ENCODE measurements around the gene HSP90AB1.

HSP90AB1 gene

DNA sequence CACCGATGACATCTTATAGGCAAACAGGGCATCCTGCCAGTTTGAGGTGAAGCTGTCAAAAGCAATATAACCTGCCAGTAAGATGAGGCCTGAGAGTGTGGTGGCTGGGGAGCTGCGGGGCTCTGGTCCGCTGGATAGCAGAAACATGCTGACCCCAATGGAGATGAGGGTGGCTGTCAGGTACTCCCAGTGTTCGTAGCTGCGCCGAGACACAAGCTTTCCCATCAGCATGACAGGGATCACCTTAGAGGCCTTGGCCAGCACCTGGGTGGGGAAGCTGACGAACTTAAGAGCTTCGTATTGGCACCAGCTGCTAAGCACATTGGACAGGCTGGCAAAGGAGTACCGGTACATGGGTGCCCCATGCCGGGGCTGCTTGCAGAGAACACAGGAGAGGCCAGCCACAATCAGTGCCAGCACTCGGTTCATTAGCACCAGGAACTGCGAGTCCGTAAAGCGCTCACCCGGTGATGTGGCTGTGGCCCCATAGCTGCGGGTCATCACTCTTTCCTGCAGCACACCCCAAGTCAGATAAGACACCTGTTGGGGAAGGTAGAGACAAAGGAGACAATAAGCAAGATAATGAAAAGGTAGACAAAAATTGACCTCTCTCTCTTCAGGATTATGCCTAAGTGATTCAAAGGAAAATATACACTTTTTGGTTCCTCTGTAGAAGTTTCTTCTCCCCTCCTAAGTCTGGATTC lies 8.4 kb downstream of the HSP90AB1 start:
- H3K9me3 Mint-ChIP-seq: no peaks in the 10 kb centered on the region
- H3K4me1 Mint-ChIP-seq: peaks cover 80% of the 10 kb centered on the region
- H3K36me3 Mint-ChIP-seq: peaks cover 98% of the 10 kb centered on the region
- ATAC-seq (peak; percentile 1), DNase-seq (ENCODE audit: low spot score in 2 of 2) (no peak)
- peak overlapping the region; percentile 100 for H3K27ac Mint-ChIP-seq
- H3K4me3 Mint-ChIP-seq: peak overlapping the region; percentile 88

DNA sequence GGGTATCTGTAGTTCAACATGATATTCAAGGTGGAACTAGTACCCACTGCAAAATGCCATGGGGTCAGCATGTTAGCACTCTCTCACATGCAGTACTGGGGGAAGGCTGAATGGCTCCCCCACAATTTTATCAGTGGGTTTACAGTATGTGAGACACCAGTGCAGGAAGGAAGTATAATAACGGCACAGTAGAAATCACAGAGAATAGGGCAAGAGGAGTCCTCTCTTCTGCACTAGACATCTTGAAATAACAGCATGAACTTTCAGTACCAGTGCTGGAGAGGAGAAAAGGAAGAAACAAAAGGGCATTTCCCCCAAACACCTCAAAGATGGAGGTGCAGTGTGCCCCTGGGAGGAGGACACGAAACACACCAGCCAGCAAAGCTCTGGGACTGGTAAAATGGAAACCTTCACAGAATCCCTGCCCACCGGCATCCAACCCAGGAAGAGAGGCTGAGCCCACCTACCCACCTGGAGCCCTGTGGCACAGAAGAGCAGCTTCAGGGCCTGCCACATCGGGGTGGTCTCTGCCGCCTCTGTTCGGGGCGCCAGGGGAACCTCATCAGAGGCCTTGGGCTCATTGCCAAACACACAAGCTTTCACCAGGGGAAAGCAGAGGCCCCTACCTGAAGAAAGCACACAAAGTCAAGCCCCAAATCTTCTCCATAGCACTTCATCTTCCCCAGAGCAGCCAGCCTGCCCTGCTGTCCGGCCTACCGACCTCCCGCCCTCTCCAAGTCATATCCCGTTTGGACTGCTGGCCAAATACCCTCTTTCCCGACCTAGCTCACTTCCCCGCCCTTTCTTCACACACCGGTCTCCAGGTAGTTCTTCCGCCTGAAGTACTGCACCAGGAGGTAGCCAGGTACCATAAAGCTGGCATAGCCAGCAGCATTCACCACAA lies 9.2 kb downstream of the HSP90AB1 start:
- DNase-seq (ENCODE audit: low spot score in 2 of 2) (peak in 1 of 2 donors; percentile 68), ATAC-seq (peak; percentile 6)
- Mint-ChIP-seq H3K36me3 (peaks cover 98% of the 10 kb centered on the region), H3K4me3 (peak overlapping the region; percentile 88), H3K27ac (peak overlapping the region; percentile 100), H3K4me1 (peaks cover 78% of the 10 kb centered on the region), H3K9me3 (no peaks in the 10 kb centered on the region)

DNA sequence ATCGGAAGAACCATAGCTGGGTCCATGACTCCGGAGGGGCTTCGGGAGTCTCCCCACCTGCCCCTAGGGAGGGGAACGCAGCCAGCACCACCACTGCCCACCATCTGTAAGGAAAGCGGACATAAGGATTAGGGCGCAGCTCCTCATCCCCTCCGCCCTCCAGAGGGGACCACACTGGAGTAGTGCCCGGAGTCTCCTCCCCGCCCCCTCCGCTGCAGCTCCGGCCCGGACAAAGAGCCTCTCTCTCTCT lies 9.8 kb downstream of the HSP90AB1 start:
- H3K4me3 Mint-ChIP-seq: peak overlapping the region; percentile 88
- H3K9me3 Mint-ChIP-seq: no peaks in the 10 kb centered on the region
- ATAC-seq (peak; percentile 33), DNase-seq (ENCODE audit: low spot score in 2 of 2) (no peak)
- peaks cover 98% of the 10 kb centered on the region for H3K36me3 Mint-ChIP-seq
- peaks cover 81% of the 10 kb centered on the region for H3K4me1 Mint-ChIP-seq
- peak overlapping the region; percentile 100 for H3K27ac Mint-ChIP-seq

DNA sequence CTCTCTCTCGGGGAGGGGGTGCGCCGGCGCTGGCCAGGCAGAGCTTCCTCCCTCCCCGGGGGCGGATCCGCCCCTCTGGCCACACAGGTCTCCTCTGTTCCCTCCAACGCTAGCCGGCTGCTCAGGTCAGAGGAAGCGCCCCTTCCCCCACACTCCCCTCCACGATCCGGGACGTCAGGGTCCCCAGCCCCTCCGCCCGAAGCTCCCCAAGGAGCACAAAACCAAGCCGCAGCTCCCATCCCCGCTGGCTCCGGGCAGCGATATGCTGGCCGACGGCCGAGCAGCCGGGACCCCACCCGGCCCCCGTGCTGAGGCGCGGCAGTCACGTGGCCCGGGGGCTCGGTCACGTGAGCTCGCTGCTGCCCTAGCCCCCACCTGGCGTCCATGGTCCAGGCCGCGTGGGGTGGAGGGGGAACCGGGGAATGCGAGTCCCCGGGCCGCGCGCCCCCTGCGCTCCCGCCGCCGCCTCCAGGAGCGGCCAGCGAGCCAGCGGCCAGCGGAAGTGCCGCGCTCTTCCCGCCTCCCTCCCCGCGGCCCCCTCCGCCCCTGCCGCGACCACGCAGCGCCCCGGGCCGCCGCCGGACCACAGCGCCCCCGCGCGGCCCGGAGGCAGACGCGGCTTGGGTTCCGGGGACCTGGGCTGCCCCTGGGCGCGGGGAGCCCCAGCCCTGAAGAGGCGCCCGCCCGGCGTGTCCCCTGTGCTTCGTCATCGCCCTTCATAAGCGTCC lies 10.3 kb downstream of the HSP90AB1 start, which contains the start of gene SLC35B2:
SLC35B2 (minus strand) TSS at position 504 of the 728 bp plus-strand sequence; CDS start at position 386, 118 bp downstream.
- DNase-seq (ENCODE audit: low spot score in 2 of 2): peak; percentile 69 to 85
- Mint-ChIP-seq H3K4me1 (peaks cover 81% of the 10 kb centered on the region), H3K36me3 (peaks cover 98% of the 10 kb centered on the region), H3K27ac (peak within 1 kb of the TSS; percentile 100), H3K9me3 (no peaks in the 10 kb centered on the region), H3K4me3 (peak within 1 kb of the TSS; percentile 88)
- ATAC-seq: peak; percentile 78

DNA sequence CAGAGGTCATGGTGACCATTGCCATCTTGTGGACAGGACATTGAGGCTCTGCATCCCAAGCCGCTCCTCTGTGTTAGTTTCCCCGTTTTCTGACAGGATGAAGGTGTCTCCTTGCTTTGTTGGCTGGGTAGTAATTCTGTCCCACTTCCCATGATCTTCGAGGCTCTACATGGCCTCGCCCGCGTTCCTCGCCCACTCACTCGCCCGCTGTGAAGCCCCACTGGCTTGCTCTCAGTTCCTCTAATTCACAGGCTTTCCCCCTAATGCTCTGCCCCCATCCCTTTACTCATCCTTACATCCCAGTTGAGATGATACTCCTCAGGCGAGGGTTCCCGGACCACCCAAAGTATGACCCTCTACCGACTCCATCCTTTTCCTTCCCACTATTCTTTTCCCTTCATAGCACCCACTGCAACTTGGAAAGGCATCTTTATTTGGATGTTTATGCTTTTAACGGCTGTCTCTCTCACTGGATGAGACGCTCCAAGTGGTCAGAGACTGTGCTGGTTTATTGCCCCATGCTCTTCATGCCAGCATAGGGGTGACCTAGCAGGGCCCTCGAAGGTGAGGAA lies 10.9 kb downstream of the HSP90AB1 start:
- Mint-ChIP-seq H3K4me3 (peak overlapping the region; percentile 88), H3K9me3 (no peaks in the 10 kb centered on the region), H3K27ac (peak overlapping the region; percentile 100), H3K36me3 (peaks cover 98% of the 10 kb centered on the region), H3K4me1 (peaks cover 81% of the 10 kb centered on the region)
- DNase-seq (ENCODE audit: low spot score in 2 of 2): no peak
- peak; percentile 3 for ATAC-seq

DNA sequence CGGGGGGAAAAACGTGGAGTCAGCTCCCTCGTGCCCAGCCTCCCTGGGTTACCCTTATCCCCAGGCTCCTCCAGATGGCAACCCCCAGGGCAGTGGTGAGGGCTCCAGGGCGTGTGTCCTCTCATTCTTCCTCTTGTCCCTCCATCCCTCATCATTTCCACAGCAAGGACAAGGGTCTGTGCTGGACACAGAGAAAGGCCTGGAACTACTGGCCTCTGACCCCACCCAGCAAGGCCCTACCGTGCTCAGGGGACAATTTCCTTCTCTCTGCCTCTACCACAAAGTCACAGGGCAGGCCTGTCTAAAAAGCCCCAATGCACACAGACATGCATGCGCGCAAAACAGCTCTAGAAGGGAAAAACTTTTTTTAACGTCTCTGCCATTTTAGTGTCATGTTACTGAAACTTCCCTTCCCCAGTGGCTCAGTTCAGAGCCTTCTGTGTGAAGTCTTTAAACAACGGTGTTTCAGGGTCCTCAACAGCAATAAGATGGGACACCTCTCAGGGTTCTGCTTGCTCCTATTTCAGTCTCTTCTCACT lies 11.5 kb downstream of the HSP90AB1 start:
- H3K4me3 Mint-ChIP-seq: peak overlapping the region; percentile 88
- H3K27ac Mint-ChIP-seq: peak overlapping the region; percentile 100
- ATAC-seq: no peak
- peaks cover 93% of the 10 kb centered on the region for H3K36me3 Mint-ChIP-seq
- H3K4me1 Mint-ChIP-seq: peaks cover 81% of the 10 kb centered on the region
- no peaks in the 10 kb centered on the region for H3K9me3 Mint-ChIP-seq
- no peak for DNase-seq (ENCODE audit: low spot score in 2 of 2)

DNA sequence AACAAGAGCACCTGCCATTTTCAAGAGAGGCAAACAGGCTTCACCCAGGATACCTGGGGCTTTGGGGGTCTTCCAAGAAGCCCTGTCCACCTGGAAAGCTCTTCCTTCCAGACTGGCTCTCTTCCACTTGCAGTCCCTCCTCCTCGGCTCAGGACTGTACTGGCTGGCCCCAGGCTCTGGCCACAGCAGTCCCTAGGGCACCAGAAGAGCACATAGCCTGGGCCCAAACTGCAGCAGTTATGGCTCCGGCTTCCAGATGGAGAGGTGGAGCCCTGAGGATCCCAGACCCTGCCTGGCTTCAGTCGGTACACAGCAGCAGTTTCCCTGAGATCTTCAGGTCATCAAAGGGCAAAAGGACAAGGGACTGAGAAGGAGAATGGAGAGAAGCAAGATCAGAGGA lies 12.0 kb downstream of the HSP90AB1 start:
- H3K27ac Mint-ChIP-seq: peak overlapping the region; percentile 100
- DNase-seq (ENCODE audit: low spot score in 2 of 2) (no peak), ATAC-seq (no peak)
- peaks cover 88% of the 10 kb centered on the region for H3K36me3 Mint-ChIP-seq
- no peaks in the 10 kb centered on the region for H3K9me3 Mint-ChIP-seq
- H3K4me1 Mint-ChIP-seq: peaks cover 81% of the 10 kb centered on the region
- H3K4me3 Mint-ChIP-seq: peak overlapping the region; percentile 88

DNA sequence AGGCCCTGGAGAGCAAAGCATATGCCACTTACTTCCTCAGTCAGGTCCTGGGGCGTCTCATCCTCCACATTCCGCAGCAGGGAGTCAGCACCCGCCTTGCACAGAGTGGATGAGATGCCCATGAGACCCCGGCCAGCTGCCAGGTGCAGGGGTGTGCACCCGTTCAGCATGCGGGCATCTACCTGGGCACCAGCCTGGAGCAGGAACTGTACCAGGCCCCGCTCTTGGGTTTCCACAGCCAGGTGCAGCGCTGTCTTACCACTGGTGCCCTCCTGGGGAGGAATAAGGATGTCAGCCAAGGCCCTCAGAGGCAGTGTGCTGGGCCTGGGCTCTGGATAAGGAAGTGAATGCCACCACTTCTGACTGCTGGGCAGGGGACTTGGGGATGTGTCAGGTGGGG lies 13.1 kb downstream of the HSP90AB1 start:
- Mint-ChIP-seq H3K4me1 (peaks cover 79% of the 10 kb centered on the region), H3K4me3 (no peak overlapping the region), H3K9me3 (no peaks in the 10 kb centered on the region), H3K36me3 (peaks cover 83% of the 10 kb centered on the region), H3K27ac (peak overlapping the region; percentile 40)
- ATAC-seq (no peak), DNase-seq (ENCODE audit: low spot score in 2 of 2) (no peak)

DNA sequence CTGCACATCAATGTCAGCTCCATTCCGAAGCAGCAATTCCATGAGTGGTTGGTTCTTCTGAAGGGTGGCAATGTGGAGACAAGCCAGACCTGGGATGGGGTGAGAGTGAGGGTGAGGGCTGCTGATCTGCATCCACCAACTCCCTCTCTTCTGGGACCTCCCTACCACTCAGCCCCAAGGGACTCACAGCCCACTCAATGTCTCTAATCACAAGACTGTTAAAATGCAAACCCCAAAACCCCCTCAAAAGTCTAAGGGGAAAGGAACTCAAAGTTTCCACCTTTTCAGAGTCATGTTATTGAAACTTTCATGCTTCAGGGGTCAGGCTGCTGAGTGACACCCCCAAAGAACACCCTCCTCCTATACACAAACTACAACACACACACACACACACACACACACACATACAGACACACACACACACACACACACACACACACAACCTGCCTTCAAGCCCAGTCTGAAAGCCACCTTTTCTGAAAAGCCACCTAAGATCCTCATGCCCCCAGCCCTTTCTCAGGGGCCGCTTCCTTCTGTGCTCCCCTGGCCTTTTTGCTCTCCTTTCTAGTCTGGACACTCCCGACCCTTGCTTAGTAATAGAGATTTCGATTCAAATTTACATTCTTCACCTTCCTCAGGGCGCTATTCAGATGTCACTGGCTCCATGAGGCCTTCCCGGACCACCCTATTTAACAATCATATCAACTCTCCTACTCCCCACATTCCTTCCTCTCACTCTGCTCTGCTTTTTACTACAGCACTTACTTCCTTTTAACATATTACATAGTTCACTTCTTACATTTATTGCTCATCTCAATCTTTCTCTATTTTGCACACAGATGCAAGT lies 13.8 kb downstream of the HSP90AB1 start:
- ATAC-seq: no peak
- Mint-ChIP-seq H3K4me3 (peak overlapping the region; percentile 1), H3K9me3 (no peaks in the 10 kb centered on the region), H3K27ac (peak overlapping the region; percentile 40), H3K36me3 (peaks cover 80% of the 10 kb centered on the region), H3K4me1 (peaks cover 72% of the 10 kb centered on the region)
- no peak for DNase-seq (ENCODE audit: low spot score in 2 of 2)

DNA sequence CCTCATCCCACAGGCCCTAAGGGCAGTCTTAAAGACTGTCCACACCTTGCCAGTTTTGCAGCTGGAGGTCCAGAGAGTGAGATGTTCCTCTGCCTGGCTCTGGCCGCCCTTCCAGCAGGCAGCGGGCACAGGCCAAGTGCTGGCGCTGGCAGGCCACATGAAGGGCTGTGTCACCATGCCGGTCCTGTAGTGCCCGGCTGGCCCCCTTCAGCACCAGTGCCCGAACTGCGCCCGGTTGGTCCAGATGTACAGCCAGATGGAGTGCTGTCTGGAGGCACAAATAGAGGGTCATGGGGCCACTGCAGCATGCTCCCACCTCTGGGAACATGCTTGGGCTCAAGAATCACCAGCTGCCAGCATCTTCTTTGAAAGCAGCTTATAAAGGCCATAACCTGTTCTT lies 14.7 kb downstream of the HSP90AB1 start:
- Mint-ChIP-seq H3K4me1 (peaks cover 70% of the 10 kb centered on the region), H3K4me3 (peak overlapping the region; percentile 98), H3K36me3 (peaks cover 79% of the 10 kb centered on the region), H3K9me3 (no peaks in the 10 kb centered on the region), H3K27ac (peak overlapping the region; percentile 98)
- no peak for DNase-seq (ENCODE audit: low spot score in 2 of 2)
- ATAC-seq: no peak

DNA sequence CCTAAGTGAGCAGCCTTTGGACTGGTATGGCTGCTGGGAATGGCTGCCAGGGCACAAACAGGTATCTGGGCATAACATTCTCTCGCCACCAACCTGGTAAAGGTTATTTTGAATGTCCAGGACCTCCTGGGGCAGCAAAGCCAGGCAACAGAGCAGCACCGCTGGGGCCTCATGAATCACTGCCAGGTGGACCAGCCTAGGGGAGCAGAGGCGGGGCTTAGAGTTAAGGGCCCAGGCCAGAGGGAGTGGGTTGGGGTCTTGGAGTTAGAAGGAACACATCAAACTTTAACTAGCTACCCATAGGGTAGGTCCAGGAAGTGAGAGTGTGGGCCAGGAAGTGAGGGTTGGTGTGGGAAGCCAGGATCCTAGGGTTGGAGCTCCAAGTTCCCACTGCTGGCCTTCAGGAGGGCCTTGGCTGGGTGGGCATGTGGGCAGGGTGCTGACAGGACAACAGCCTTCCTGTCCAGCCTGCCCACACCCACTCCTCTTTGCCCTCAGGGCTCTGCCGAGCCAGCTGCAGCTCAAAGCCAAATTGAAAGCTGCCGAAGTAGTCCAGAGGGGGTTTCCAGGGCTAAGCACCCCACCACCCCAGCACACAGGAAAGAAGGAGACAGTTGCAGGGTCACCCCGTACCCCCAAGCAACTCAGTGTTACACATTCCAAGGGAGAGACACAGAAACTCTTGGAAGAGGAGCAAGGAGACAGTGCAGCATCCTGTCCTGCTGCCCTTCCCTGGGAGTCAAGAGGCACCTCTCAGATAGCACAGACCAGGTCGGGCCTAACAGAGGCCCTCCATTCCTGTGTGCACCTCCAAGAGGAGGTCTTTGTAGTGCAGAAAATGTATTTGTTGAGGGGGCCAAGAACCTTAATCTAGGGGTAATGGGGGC lies 15.8 kb downstream of the HSP90AB1 start:
- peaks cover 76% of the 10 kb centered on the region for H3K36me3 Mint-ChIP-seq
- H3K27ac Mint-ChIP-seq: peak overlapping the region; percentile 98
- ATAC-seq: peak; percentile 1
- no peaks in the 10 kb centered on the region for H3K9me3 Mint-ChIP-seq
- DNase-seq (ENCODE audit: low spot score in 2 of 2): no peak
- H3K4me1 Mint-ChIP-seq: peaks cover 71% of the 10 kb centered on the region
- H3K4me3 Mint-ChIP-seq: peak overlapping the region; percentile 98

DNA sequence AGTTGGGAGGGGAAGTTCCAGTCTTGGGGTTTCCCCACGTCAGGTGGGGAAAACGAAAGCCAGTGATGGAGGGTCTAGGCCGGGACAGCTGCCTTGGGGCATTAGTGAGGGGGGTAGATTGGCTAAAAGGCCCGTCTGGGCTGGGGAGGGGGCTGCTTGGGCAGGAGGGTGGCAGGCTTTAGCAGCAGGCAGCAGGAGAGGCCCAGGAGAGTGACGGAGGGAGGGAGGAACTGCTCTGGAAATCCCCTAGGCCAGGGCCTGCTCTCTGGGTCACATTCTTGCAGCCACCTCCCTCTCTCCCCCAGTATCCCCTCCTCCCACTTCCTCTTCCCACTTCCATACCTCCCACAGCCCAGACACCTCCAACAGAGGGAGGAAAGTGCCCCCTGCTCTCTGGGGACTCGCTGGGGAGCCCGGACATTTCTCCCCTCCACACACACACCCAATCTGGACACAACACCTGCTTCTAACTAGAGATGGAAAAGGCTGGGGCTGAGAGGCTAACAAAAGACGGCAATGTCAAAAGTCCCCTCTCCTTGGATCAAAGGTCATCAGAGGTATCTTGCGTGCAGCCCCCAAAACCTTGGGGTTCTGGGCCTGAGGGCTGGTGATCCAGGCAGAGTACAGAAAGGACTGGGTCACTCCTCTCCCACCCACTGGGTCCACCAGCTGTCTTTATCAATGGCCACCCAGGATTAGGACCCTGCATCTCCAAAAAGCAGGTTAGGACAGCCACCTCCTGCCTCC lies 16.6 kb downstream of the HSP90AB1 start:
- H3K4me3 Mint-ChIP-seq: peak overlapping the region; percentile 98
- peak overlapping the region; percentile 98 for H3K27ac Mint-ChIP-seq
- peaks cover 68% of the 10 kb centered on the region for H3K36me3 Mint-ChIP-seq
- H3K9me3 Mint-ChIP-seq: no peaks in the 10 kb centered on the region
- H3K4me1 Mint-ChIP-seq: peaks cover 63% of the 10 kb centered on the region
- peak in 1 of 2 donors; percentile 76 for DNase-seq (ENCODE audit: low spot score in 2 of 2)
- peak; percentile 52 for ATAC-seq
